Germinal center (tissue), 1 donor: Measurements from ENCODE around the gene MKLN1.

Experiments
- DNase-seq: peaks from one replicate; pipeline ENCODE4 v3.0.0; 2012; ENCODE audit warnings: mixed read lengths, low spot score

The MKLN1 gene

DNA sequence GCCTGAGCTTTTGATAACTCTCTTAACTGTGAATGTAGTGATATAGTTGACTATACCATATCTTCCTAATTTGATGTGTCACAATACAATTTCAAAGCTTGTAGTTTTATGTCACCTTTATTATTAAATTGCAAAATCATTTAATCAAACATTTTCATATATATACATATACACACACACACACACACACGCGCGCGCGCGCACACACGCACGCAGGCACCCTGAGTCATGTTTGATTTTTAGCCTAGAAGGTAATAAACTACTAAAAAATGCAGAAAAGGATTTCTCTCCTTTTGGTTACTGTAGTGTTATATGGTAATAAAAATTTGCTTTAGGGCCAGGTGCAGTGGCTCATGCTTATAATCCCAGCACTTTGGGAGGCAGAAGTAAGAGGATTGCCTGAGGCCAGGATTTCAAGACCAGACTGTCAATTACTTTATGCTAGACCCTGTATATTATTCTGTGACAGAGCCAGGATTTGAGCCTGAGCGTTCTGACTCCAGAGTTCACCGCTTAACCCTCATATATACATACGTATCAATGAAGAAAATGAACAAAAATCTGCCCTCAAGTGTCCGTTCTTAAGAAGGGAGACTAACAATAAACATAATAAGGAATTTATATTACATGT, 139.2 kb downstream of the MKLN1 start:
- no peak for DNase-seq

DNA sequence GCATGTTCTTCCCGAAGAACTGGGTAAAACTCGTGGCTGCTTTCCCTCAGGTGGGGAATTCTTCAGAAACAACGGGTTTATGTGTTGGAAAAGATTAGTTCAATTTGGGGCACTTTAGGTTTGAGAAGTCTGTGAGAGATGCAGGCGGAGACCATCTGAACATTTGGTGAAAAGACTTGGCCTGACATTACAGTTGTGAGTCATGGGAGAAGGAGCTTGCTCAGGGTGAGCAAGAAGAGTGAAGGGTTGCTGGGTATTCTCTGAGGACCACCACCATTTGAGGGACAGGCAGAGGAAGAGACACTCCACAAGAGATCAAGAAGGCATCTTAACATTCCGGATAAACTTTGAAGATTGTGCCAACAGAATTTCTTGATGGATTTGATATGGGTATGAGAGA, 140.1 kb downstream of the MKLN1 start:
- no peak for DNase-seq

DNA sequence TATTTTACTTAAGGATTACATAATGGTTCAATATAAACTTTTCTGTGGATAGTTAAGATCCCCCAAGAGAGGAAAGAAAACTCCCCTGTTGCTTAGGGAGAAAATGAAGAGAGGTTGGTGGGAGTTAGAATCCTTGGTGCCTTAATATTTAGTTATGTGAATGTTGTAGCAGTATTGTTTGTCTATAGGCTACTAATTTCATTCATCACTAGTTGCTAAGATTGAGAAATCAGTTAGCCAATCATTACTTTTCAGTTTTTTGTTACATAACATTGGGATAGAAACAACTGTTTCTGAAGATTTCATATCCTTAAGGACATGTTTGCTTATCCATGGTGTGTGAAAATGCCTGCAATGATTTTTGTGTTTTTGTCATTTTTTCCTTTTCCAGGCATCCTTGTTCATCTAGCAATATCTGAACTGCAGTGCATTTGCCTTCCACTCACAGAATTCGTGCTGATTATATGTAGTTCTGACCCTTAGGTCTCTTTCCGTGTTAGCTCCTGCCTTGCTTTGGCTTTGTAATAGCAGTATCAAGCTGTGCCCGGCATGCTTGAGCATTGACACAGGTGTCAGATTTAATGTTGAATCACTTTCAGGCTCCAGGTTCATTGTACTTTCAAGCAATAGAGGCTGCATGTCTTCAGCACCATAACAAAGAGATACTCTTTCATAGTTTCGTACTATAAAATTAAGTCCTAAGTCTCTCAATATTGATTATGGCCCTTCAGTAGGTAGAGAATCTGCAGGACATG, 143.8 kb downstream of the MKLN1 start:
- DNase-seq: no peak

DNA sequence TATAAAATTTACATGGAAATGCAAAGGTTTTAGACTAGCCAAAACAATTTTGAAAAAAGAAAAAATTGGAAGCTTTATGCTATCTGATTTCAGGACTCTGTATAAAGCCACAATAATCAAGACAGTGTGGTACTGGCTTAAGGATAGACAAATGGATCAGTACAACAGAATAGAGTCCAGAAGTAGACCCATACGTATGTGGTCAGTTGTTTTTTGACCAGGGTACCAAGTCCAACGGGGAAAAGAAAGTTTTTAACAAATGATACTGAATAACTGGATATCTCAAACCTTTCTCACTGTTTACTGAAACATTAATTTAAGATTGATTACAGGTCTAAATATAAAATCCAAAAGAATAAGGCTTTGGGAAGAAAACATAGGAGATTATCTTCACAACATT, 149.1 kb downstream of the MKLN1 start:
- DNase-seq: no peak

DNA sequence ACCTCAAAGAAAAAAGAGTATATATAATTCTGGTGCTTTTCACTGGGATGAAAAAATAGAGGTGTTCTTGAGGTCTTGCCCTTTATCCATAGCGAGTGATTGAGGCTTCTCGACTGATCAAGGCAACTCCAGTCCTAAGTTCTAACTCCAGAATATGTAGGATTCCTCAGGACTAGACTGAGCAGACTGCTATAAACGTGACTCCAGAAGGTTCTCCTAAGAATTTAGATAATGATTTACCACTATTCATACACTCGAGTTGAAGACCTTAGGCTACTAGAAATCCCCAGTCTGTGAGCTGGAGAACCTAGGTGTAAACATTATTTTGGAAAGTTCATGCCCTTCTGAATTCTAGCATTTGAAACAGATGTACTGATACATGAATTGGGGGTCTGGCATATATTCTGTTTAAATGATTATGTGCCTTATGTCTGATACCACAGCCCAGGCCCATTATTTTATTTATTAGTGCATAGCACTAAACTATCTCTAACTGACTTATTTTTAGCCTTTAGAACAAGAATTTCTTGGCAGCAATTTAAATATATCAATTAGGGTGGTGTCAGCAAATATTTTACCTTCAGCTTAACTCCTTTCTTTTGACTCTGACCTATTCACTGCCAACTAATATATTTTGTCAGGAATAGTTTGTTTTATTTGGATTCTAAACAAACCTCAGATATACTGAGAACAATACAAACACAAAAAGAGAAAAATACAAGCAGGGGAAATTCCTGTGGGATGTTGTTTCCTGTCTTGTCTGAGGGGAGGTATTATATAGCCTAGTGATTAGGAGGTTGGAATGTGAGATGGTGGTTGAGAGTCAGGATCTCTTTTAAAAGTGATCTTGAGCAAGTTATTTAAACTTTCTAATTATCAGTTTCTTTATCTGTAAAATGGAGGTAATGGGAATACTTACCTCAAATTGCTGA, 153.0 kb downstream of the MKLN1 start:
- DNase-seq: no peak

DNA sequence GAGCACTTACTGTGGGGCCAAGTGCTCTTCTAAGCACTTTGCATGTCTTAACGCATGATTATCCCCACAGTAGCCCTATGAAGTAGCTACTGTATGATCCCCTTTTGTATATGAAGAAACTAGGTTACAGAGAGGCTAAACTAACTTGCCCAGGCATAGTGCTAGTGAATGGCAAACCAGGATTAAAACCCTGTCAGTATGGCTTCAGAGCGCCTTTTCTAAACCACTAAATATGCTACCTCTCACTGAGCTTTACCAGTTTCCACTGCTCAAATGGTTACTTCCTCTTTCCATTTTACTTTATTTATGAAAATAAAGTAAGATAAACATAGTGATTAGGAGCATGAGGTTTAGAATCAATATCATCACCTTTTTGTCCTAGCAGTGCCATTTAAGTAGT, 155.1 kb downstream of the MKLN1 start:
- DNase-seq: peak; percentile 35

DNA sequence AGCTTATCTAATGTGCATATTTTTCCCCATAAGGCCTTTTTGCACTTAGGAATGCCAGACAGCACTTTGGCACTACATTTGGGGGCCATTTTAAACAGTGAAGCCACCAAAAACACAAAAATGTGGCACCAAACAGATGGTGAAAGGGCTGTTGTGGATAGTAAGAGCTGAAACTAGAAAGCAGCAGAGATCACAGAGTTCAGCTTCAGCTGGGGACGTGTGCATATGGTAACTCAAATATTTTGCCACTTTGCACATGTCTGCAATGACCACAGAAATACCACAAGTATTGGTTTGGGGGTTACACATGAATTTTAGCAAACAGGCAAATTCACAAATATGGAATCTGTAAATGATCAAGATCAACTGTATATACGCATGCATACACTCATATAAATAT, 155.9 kb downstream of the MKLN1 start:
- no peak for DNase-seq

DNA sequence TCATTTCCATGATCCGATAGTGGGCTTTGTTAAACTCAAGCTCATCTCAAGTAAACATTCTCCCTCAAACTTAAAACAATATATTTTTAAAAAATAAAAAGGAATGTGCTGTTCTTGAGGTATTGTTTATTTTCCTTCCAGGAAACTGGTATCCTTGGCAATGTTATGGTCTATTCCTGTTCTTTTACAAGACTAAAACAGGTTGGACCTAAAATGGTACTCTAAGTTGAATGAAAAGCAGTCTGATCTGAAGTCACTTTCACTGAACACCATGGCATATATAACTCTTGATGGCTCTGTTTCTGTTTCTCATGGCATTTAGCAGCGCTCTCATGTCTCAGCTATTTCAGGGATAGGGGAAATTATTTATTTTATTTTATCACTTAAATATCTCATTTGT, 158.7 kb downstream of the MKLN1 start:
- no peak for DNase-seq

DNA sequence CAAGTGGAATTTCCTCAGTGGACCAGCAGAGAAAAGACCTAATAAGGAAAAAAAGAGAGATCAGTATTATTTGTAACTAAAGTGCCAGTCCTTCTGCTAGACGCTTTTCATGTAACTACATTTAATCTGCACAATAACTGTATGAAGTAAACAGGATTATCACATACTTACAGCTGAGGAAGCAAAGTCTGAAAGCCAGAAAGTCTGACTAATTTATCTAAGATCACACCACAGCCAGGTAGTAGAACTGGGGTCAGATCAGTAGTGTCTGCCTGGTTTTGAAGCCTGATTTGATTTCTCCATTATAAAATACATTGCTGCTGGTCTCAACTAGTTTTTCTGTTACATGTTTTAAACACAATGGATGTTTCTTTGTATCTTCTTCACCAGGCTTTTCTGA, 159.5 kb downstream of the MKLN1 start:
- no peak for DNase-seq

DNA sequence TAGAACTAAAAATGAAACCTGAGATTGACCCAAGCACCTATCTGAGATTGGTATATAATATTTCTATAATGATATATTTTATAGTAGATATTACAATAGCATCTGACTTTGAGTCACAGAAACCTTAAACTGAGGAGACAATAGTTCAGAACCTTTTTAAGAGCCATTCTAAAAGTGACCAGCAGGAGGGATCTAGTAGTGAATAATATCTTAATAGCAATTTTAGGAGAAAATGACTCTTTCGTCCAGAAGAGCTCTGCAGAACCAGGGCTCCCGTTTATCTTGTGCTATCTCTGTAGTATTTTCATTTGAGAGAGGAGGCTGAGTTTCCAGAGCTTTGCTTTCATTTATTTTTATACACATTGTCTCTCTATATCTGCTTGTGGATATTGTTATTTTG, 160.7 kb downstream of the MKLN1 start:
- DNase-seq: no peak

DNA sequence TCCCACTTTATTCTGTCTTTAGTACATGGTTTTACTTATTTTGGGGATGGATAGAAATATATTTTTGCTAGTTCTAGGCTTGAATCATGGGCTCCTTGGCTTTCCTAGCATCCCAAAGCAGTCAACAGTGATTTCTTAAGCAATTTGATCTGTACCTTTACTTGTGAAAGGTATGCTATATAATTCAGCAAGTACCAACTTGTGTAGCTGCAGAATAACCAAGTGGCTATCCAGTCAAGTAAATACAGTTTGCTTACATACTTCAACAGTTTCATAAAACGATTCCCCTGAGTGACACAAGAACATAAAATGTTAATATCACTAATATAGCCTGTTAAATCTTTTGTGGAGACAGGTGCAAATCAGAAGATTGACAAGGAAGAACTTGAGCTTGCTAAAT, 161.5 kb downstream of the MKLN1 start:
- DNase-seq: no peak

DNA sequence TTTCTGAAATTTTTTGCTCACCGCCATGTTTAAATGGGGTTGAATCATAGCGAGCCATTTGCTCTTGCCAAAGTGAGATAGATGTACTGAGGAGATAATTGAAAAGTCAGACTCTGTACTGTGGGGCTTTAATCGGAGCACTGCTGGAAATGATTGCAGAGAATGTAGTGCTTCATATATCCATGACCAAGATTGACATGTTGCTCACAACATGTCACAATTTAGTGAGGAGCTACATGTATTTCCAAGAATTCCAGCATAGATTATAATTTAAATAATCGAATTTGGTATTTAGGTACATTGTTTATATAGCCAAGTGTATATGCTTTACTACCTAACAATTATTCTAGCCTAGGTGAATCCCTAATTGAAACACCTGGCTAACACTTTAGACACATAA, 162.2 kb downstream of the MKLN1 start:
- no peak for DNase-seq

DNA sequence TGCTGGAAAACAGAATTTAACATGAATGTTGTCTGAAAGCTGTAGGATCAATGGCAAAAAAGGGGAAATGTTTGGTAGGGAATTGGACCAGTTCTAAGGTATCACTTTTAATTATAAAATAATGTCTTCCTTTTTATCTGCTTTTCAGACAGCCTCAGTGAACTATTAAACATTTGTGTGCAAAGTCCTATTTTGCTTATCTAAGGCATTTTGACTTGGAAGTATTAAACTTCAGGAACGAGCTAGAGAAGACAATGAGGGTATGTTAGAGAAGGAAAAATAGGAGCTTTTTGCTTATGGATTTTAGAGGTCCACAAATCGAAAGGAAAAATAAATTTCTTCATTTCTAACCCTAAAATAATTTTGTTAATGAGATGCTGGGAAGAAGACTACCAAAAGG, 165.4 kb downstream of the MKLN1 start:
- no peak for DNase-seq

DNA sequence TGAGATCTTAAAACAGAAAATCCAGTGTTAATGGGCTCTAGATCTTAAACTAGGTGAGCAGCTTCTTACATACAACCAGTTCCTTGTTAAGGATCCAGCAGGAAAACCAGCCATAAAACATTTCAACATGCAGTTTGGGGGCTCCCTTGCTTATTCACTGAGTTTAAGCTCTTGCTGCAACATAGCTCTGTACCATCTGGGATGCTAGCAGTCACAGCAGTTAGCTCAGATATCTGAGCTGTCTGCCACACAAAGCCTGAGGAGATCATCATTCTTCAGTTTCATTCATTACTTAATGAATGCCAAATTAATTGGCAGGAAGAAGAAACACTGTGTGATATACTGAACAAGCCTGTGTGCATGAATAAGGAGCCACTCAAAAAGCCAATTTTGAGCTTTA, 165.9 kb downstream of the MKLN1 start:
- DNase-seq: no peak

DNA sequence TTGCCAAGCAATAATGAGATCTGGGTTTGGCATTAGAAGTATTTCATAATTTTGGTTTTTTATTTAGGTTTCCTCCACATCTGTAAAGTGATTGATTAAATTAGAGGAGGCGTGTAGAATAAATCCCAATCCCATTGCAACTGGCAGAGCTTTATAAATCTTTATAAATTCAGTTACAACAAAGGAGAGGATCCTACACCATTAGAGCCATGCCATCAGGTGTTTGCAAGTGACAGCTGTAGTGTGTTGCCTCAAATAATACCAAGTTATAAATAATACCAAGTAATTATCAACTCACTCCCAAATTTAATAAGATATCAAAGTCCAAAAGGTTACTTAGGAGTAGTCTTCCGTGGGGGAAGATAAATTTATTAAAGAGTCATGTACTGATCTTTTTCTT, 166.5 kb downstream of the MKLN1 start:
- no peak for DNase-seq

DNA sequence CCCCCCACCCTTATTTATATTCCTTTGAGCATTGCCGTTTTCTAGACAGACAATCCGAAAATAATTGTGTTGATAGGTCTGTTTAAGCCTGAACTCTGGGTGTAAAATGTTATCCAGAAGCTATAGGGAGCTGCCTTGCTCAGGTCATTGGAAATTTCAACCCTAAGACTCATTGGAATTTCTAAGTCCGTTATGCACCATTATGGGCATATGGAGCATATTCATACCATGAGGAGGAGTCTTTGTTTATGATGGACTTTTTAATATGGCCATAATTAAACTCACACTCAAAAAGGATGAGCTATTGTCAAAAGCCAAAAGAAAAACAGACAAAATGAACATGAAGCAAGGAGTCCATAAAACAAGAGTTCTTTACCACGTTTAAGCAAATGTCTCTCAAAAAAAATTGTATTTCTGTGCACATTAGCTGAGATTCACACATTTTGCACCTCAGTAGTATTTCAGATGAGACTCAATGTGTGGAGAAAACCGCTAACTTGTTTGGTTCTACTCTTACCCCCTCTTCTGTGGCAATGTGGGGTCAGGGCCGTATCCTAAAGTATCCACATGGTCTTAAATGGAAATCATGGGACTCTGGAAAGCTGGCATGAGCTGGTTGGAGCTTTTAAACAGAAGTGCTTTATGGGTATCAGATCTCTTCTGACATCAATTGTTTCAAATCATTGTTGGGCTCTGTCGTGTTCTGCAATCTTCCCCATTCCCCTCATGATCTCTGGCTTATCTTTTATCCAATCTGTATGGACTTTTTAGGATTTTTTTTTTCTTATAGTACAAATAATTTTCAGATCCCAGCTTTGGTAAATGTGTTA, 168.2 kb downstream of the MKLN1 start:
- DNase-seq: no peak

DNA sequence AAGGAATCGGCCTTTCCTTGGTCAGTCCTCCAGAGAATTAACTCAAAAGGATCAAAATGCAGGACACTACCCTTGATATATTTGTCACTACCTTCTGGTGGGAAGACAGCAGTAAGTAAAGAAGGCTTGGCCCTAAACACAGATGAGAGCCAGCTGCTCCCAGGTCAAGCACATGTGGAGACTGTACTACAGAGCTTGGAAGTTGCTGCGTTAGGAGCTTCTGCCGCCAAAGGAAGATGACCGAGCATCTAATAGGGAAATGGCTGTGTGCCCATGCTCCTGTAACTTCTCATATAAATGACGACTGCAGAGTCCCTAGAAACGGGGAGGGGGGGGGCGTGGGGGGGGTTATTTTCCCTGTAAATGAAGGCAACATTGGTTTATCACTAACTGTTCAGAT, 169.8 kb downstream of the MKLN1 start:
- DNase-seq: no peak

DNA sequence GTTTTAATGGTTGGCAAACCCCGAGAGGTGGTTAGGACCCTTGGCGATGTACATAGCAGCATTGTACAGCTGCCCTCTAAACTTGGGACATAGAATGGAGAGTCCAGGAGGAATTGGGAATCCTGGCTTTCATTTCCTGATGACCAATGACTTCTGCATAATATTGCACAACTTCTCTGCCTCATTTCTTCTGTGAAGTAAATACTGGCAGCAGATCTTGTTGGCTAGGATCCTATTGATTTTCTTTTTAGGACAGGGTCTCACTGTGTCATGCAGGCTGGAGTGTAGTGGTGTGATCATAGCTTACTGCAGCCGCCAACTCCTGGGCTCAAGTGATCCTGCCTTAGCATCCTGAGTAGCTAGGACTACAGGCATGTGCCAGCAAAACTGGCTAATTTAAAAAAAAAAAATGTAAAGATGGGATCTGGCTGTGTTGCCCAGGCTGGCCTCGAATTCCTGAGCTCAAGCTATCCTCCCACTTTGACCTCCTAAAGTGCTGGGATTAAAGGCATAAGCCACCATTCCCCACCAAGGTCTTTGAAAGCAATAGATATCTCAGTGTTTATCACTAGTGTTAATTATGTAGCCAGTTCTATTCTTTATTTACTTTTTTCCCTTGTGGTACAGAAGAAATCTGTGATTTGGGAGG, 170.7 kb downstream of the MKLN1 start:
- no peak for DNase-seq

DNA sequence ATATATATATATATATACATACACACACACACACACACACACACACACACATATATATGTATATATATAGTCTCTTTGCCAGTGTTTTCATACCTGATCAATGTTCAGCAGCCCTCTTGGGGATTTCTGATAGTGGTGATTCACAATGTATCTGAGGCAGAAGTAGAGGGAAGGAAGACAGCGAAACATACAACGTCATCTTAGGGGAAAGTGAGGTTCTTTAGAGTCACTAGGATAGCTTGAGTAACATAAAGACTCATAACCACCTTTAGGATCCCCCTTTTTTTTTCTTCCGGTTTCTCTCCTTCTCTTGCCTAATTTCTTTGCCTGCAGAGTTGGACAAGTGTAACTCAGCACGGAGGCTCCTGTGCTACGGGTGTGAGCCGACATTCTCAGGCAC, 172.1 kb downstream of the MKLN1 start:
- no peak for DNase-seq

DNA sequence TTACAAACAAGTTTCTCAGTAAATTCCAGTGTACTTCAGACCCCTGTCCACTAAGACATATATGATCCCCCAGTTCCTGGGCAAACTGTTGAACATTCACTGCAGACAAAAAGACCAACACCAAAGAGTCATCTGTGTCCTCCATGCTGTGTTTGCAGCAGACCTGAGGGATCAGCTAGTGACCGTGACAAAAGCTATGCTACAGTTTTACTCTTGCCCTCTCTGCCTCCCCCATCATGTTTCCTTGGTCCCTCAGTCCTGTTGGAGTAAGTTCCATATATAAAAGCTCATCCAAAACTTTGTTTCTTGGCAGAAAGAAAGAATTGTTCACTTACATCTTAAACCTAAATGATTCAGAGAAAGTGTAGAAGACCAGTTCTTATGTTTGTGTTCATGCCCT, 172.7 kb downstream of the MKLN1 start:
- DNase-seq: no peak

DNA sequence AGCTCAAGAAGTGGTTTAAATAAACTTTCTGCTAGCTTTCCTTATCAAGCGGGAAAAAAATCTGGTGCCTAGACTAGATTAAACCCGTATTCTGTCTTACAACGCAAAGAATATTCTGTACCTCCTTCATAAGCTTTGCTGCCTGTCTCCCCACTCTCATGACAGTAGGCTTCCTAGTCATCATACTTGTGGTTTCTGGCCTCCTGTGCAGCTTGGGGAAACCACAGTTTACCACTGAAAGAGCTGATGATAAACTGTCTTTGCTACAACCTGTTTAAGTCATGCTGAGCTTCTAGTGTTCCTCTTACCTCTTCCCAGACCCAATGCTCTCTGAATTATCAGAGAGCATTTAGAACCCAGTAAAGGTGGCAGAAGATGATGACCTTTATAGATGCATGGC, 173.7 kb downstream of the MKLN1 start:
- no peak for DNase-seq
